ENCODE data around the gene CTIF. TPM values are rescaled to one million over a fixed set of nuclear protein-coding genes. Genes with fewer than 3 reads are reported as not detected.

Gene CTIF
- total RNA-seq, 1 donor from 2014 or later: 26.4 TPM

GRCh38 chr18:48601343-48601742 is 62.5 kb downstream of the CTIF start:
- Mint-ChIP-seq H3K27me3 (no peaks in the 10 kb centered on the region), H3K4me1 (ENCODE audit: low read depth) (peaks cover 6% of the 10 kb centered on the region), H3K4me3 (ENCODE audit: low read depth) (no peak overlapping the region), H3K9me3 (ENCODE audit: low read depth) (no peaks in the 10 kb centered on the region), H3K27ac (peak overlapping the region; percentile 39), H3K36me3 (ENCODE audit: insufficient read depth) (no peaks in the 10 kb centered on the region)
- no peak for TF ChIP-seq CTCF (IDR thresholded peaks at IDR 0.05; ENCODE audit: unreplicated experiment)
- no peak for DNase-seq (ENCODE audit: low spot score, unreplicated experiment)

- H3K9me3 Mint-ChIP-seq (ENCODE audit: low read depth): no peaks in the 10 kb centered on the region
- H3K27me3 Mint-ChIP-seq: no peaks in the 10 kb centered on the region
- no peaks in the 10 kb centered on the region for H3K36me3 Mint-ChIP-seq (ENCODE audit: insufficient read depth)
- DNase-seq (ENCODE audit: low spot score, unreplicated experiment): no peak
- no peak for TF ChIP-seq CTCF (IDR thresholded peaks at IDR 0.05; ENCODE audit: unreplicated experiment)
- H3K27ac Mint-ChIP-seq: no peak overlapping the region
- peaks cover 7% of the 10 kb centered on the region for H3K4me1 Mint-ChIP-seq (ENCODE audit: low read depth)
- H3K4me3 Mint-ChIP-seq (ENCODE audit: low read depth): no peak overlapping the region
These were observed 64.0 kb downstream of the CTIF start for GRCh38 chr18:48602759-48603390.

GRCh38 chr18:48605408-48605845 is 66.6 kb downstream of the CTIF start:
- H3K27ac Mint-ChIP-seq: no peak overlapping the region

DNA sequence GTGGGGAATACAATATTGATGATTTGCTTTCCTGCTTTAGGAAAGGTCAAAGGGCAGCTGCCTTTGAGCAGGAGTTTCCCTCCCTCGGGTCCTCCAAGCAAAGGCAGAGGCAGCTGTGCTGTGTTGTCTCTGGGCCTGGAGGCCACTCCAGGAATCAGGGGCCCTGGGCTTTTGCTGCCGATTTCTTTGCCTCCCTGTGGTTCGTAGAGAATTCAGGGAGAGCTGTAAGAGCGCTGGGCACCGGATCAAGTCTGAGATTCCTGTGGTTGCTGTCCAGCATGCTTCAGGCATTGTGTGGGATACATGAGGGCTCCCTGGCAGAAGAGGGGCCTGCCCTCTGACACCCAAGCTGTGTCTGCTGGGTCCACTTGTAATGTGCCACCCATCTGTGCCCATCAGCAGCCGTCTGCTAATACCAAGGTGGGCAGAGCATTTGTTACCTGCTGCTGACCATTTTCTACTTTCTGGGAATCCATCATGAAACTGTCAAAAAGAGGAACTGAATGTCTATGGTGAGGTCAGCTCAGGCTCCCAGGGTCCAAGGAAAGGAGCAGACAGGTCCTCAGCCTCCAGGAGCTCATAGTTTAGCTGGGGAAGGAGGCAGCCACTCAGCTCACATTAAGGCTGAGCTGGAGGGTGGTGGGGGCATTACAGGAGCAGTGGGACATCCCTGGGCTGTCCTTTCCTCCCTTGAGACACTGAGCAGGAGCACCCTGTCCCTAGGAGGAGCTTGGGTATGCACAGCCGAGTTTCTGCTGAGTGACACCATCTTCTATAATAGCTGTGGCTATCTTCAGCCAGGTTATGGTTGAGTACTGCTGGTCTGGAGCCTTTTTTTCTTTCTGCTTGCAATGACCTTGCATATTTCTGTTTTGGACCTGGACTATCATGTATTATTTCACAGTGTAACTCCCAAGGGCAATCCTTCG is 68.5 kb downstream of the CTIF start:
- H3K4me3 Mint-ChIP-seq (ENCODE audit: low read depth): no peak overlapping the region
- DNase-seq (ENCODE audit: low spot score, unreplicated experiment): no peak
- TF ChIP-seq CTCF (IDR thresholded peaks at IDR 0.05; ENCODE audit: unreplicated experiment): no peak
- H3K27me3 Mint-ChIP-seq: no peaks in the 10 kb centered on the region
- no peaks in the 10 kb centered on the region for H3K9me3 Mint-ChIP-seq (ENCODE audit: low read depth)
- peaks cover 3% of the 10 kb centered on the region for H3K4me1 Mint-ChIP-seq (ENCODE audit: low read depth)
- H3K36me3 Mint-ChIP-seq (ENCODE audit: insufficient read depth): no peaks in the 10 kb centered on the region
- no peak overlapping the region for H3K27ac Mint-ChIP-seq

More at GRCh38 chr18:48605408-48605845, 66.6 kb downstream of the CTIF start:
- no peak for DNase-seq (ENCODE audit: low spot score, unreplicated experiment)
- Mint-ChIP-seq H3K4me3 (ENCODE audit: low read depth) (no peak overlapping the region), H3K27me3 (no peaks in the 10 kb centered on the region), H3K36me3 (ENCODE audit: insufficient read depth) (no peaks in the 10 kb centered on the region), H3K4me1 (ENCODE audit: low read depth) (peaks cover 7% of the 10 kb centered on the region), H3K9me3 (ENCODE audit: low read depth) (no peaks in the 10 kb centered on the region)
- TF ChIP-seq CTCF (IDR thresholded peaks at IDR 0.05; ENCODE audit: unreplicated experiment): peak; percentile 52

- Mint-ChIP-seq H3K27me3 (no peaks in the 10 kb centered on the region), H3K36me3 (ENCODE audit: insufficient read depth) (no peaks in the 10 kb centered on the region), H3K4me1 (ENCODE audit: low read depth) (peaks cover 3% of the 10 kb centered on the region), H3K27ac (no peak overlapping the region), H3K4me3 (ENCODE audit: low read depth) (no peak overlapping the region), H3K9me3 (ENCODE audit: low read depth) (no peaks in the 10 kb centered on the region)
- TF ChIP-seq CTCF (IDR thresholded peaks at IDR 0.05; ENCODE audit: unreplicated experiment): no peak
- DNase-seq (ENCODE audit: low spot score, unreplicated experiment): no peak
These were observed 69.8 kb downstream of the CTIF start for GRCh38 chr18:48608581-48608980.
